HG03565 (cell line): ENCODE results near the gene HTATIP2.
"Not testable (repeated sequence)": the region's sequence is repeated elsewhere in the genome, so short reads cannot be mapped to it uniquely, and the experiment has no call there.

ENCODE experiments used
- ATAC-seq: cut with Tn5 transposase; IDR thresholded peaks from one replicate; pipeline ENCODE4 v1.9.1; 2021; ENCODE audit warnings: mild to moderate bottlenecking, moderate library complexity; ENCODE audit not compliant: unreplicated experiment

Gene HTATIP2

GRCh38 chr11:20363500-20364340 is at the start of gene HTATIP2:
Gene HTATIP2, plus strand, starts transcription at chr11:20363714. Its CDS starts 524 bp downstream, at chr11:20364238.
- peak; percentile 89 for ATAC-seq

- ATAC-seq: no peak
These were observed 47.7 kb upstream of the HTATIP2 start for GRCh38 chr11:20315800-20316199.

- no peak for ATAC-seq
These were observed 42.3 kb upstream of the HTATIP2 start for GRCh38 chr11:20321177-20321576.

GRCh38 chr11:20327377-20327935 is 36.1 kb upstream of the HTATIP2 start:
- no peak for ATAC-seq

GRCh38 chr11:20336056-20336455 is 27.5 kb upstream of the HTATIP2 start:
- no peak for ATAC-seq

GRCh38 chr11:20337526-20338154 is 25.9 kb upstream of the HTATIP2 start:
- no peak for ATAC-seq

- no peak for ATAC-seq
These were observed 21.0 kb upstream of the HTATIP2 start for GRCh38 chr11:20342347-20343141.

GRCh38 chr11:20351136-20351535 is 12.4 kb upstream of the HTATIP2 start:
- no peak for ATAC-seq

GRCh38 chr11:20351751-20352262 is 11.7 kb upstream of the HTATIP2 start:
- no peak for ATAC-seq

- ATAC-seq: no peak
These were observed 9.6 kb upstream of the HTATIP2 start for GRCh38 chr11:20353829-20354434.

- ATAC-seq: peak; percentile 94
These were observed 8.0 kb upstream of the HTATIP2 start for GRCh38 chr11:20355221-20356219.

GRCh38 chr11:20357150-20357549 is 6.4 kb upstream of the HTATIP2 start:
- ATAC-seq: no peak

- ATAC-seq: peak; percentile 39
These were observed 2.9 kb upstream of the HTATIP2 start for GRCh38 chr11:20360650-20361049.

- ATAC-seq: no peak
These were observed 1.0 kb upstream of the HTATIP2 start for GRCh38 chr11:20362481-20362880.

- ATAC-seq: no peak
These were observed 390 bp upstream of the HTATIP2 start for GRCh38 chr11:20363149-20363499.

GRCh38 chr11:20364341-20364792 is 853 bp downstream of the HTATIP2 start:
- no peak for ATAC-seq

- ATAC-seq: not testable (repeated sequence)
These were observed 2.0 kb downstream of the HTATIP2 start for GRCh38 chr11:20365465-20365864.

- no peak for ATAC-seq
These were observed 3.9 kb downstream of the HTATIP2 start for GRCh38 chr11:20367313-20367948.

GRCh38 chr11:20368438-20368837 is 4.9 kb downstream of the HTATIP2 start:
- no peak for ATAC-seq
